ENCODE measurements around the gene USP36. TPM values are rescaled to one million over a fixed set of nuclear protein-coding genes. Genes with fewer than 3 reads are reported as not detected.

USP36 gene
- total RNA-seq, 1 experiment from 2014 or later: 37.5 TPM

- Histone ChIP-seq H4K20me1 (ENCODE audit: low read length) (no peaks in the 10 kb centered on the region), H3K9me2 (replicated peaks; ENCODE audit: low read length) (no peaks in the 10 kb centered on the region), H3K9ac (ENCODE audit: low read length) (no peak overlapping the region), H3K27me3 (ENCODE audit: low read length) (no peaks in the 10 kb centered on the region), H3F3A (ENCODE audit: low read length, unreplicated experiment) (no peaks in the 10 kb centered on the region), H3K4me2 (ENCODE audit: low read length) (no peak overlapping the region), H3K4me1 (ENCODE audit: insufficient read depth, low read length) (no peaks in the 10 kb centered on the region), H3K9me3 (ENCODE audit: low read length) (no peaks in the 10 kb centered on the region), H2AFZ (ENCODE audit: low read length) (no peak overlapping the region), H3K4me3 (ENCODE audit: low read length) (no peak overlapping the region), H3K36me3 (ENCODE audit: low read depth, low read length) (peaks cover 3% of the 10 kb centered on the region; the same call in 1 of the 2 replicates), H3K79me2 (ENCODE audit: low read length) (no peaks in the 10 kb centered on the region), H3K27ac (ENCODE audit: low read length) (no peak overlapping the region)
- TF ChIP-seq CTCF (conservative IDR thresholded peaks at IDR 0.05; ENCODE audit: low read depth, low read length): peak; percentile 69
- TF ChIP-seq EZH2phosphoT487 (IDR thresholded peaks at IDR 0.05; ENCODE audit: borderline replicate concordance, low read length): no peak
- DNase-seq (peak; percentile 29), ATAC-seq (peak; percentile 70)
- CTCF ChIA-PET: interaction anchor here (0.6 to 1.0 kb wide), 5 partner anchors 8 to 118 kb away, joined by 3 to 6 read pairs (median 4); no protein-coding TSS in a partner anchor
- BruUV-seq (replicated peaks): no TSS peak
- POLR2A ChIA-PET (ENCODE audit: unreplicated experiment): interaction anchor here (0.5 kb wide), 1 partner anchor 48 kb away, joined by 19 read pairs; no protein-coding TSS in a partner anchor
- intact Hi-C loops (cut with micrococcal nuclease): no loop called here
These were observed 12.1 kb upstream of the USP36 start for GRCh38 chr17:78852709-78853121.

GRCh38 chr17:78849026-78849425, 8.4 kb upstream of the USP36 start:
- Histone ChIP-seq H3K4me2 (ENCODE audit: low read length) (no peak overlapping the region), H3K4me3 (ENCODE audit: low read length) (no peak overlapping the region), H3K9me2 (replicated peaks; ENCODE audit: low read length) (no peaks in the 10 kb centered on the region), H3K27me3 (ENCODE audit: low read length) (no peaks in the 10 kb centered on the region), H3K79me2 (ENCODE audit: low read length) (no peaks in the 10 kb centered on the region), H3K27ac (ENCODE audit: low read length) (no peak overlapping the region), H3F3A (ENCODE audit: low read length, unreplicated experiment) (no peaks in the 10 kb centered on the region), H4K20me1 (ENCODE audit: low read length) (no peaks in the 10 kb centered on the region), H3K9ac (ENCODE audit: low read length) (no peak overlapping the region), H3K9me3 (ENCODE audit: low read length) (no peaks in the 10 kb centered on the region), H3K4me1 (ENCODE audit: insufficient read depth, low read length) (peaks cover 9% of the 10 kb centered on the region), H3K36me3 (ENCODE audit: low read depth, low read length) (no peaks in the 10 kb centered on the region), H2AFZ (ENCODE audit: low read length) (no peak overlapping the region)
- no TSS peak for BruUV-seq (replicated peaks)
- TF ChIP-seq EZH2 (IDR thresholded peaks at IDR 0.05; ENCODE audit: low read length, unreplicated experiment) (no peak), CTCF (conservative IDR thresholded peaks at IDR 0.05; ENCODE audit: low read depth, low read length) (no peak), EZH2phosphoT487 (IDR thresholded peaks at IDR 0.05; ENCODE audit: borderline replicate concordance, low read length) (no peak)
- DNase-seq: no peak
- ChIA-PET POLR2A (ENCODE audit: unreplicated experiment) (interaction anchor here (0.7 kb wide), 1 partner anchor 78 kb away, joined by 3 read pairs; no protein-coding TSS in a partner anchor), CTCF (no interaction called here)
- intact Hi-C loops (cut with micrococcal nuclease): no loop called here
- no peak for ATAC-seq

- H3K4me2 ChIP-seq (ENCODE audit: low read length): no peak overlapping the region
- no peaks in the 10 kb centered on the region for H3K36me3 ChIP-seq (ENCODE audit: low read depth, low read length)
- ChIA-PET CTCF (no interaction called here), POLR2A (ENCODE audit: unreplicated experiment) (no interaction called here)
- no peaks in the 10 kb centered on the region for H4K20me1 ChIP-seq (ENCODE audit: low read length)
- H2AFZ ChIP-seq (ENCODE audit: low read length): no peak overlapping the region
- H3F3A ChIP-seq (ENCODE audit: low read length, unreplicated experiment): no peaks in the 10 kb centered on the region
- H3K4me1 ChIP-seq (ENCODE audit: insufficient read depth, low read length): peaks cover 10% of the 10 kb centered on the region
- H3K4me3 ChIP-seq (ENCODE audit: low read length): no peak overlapping the region
- H3K27me3 ChIP-seq (ENCODE audit: low read length): no peaks in the 10 kb centered on the region
- ATAC-seq (no peak), DNase-seq (no peak)
- intact Hi-C loops (cut with micrococcal nuclease): no loop called here
- H3K9me3 ChIP-seq (ENCODE audit: low read length): no peaks in the 10 kb centered on the region
- no TSS peak for BruUV-seq (replicated peaks)
- H3K79me2 ChIP-seq (ENCODE audit: low read length): no peaks in the 10 kb centered on the region
- no peak overlapping the region for H3K27ac ChIP-seq (ENCODE audit: low read length)
- no peak overlapping the region for H3K9ac ChIP-seq (ENCODE audit: low read length)
- H3K9me2 ChIP-seq (replicated peaks; ENCODE audit: low read length): no peaks in the 10 kb centered on the region
- TF ChIP-seq EZH2phosphoT487 (IDR thresholded peaks at IDR 0.05; ENCODE audit: borderline replicate concordance, low read length) (no peak), CTCF (conservative IDR thresholded peaks at IDR 0.05; ENCODE audit: low read depth, low read length) (no peak), EZH2 (IDR thresholded peaks at IDR 0.05; ENCODE audit: low read length, unreplicated experiment) (no peak)
These were observed 6.4 kb upstream of the USP36 start for GRCh38 chr17:78847052-78847451.
